MM.1S (cell line): Measurements from ENCODE around the gene KRTAP5-6.

ENCODE experiments used
- DNase-seq: peaks from one replicate; pipeline ENCODE4 v3.0.0-alpha.2; 2015
- H2AFZ ChIP-seq: fragments of 300-600 bp; sonication (generic); 2 replicates; pipeline ENCODE4 v1.6.0; 2016; ENCODE audit warnings: antibody characterized with exemption, low read length
- H3F3A ChIP-seq: fragments of 300-600 bp; sonication (generic); 2 replicates; pipeline ENCODE4 v1.6.1; 2016; ENCODE audit warnings: mild to moderate bottlenecking, antibody characterized with exemption, low read length, moderate library complexity, mixed read lengths; ENCODE audit not compliant: insufficient read depth
- H3K27ac ChIP-seq: fragments of 300-600 bp; sonication (generic); 2 replicates; pipeline ENCODE4 v1.5.1; 2016; ENCODE audit warnings: mild to moderate bottlenecking, low read length
- H3K27me3 ChIP-seq: fragments of 300-600 bp; sonication (generic); replicated peaks from 2 replicates; pipeline ENCODE4 v1.6.0; 2016; ENCODE audit warnings: low read length; ENCODE audit not compliant: insufficient read depth
- H3K36me3 ChIP-seq: fragments of 300-600 bp; sonication (generic); replicated peaks from 2 replicates; pipeline ENCODE4 v1.6.1; 2016; ENCODE audit warnings: mild to moderate bottlenecking, low read length, mixed read lengths; ENCODE audit not compliant: insufficient read depth
- H3K4me1 ChIP-seq: fragments of 300-600 bp; sonication (generic); 2 replicates; pipeline ENCODE4 v1.6.1; 2016; ENCODE audit warnings: low read length, mixed read lengths
- H3K4me2 ChIP-seq: fragments of 300-600 bp; sonication (generic); 2 replicates; pipeline ENCODE4 v1.6.0; 2016; ENCODE audit warnings: low read depth, low read length
- H3K4me3 ChIP-seq: fragments of 300-600 bp; sonication (generic); 2 replicates; pipeline ENCODE4 v1.5.1; 2016; ENCODE audit warnings: low read length, mixed read lengths
- H3K79me2 ChIP-seq: fragments of 300-600 bp; sonication (generic); 2 replicates; pipeline ENCODE4 v1.6.1; 2016; ENCODE audit warnings: mixed run types, low read length, mixed read lengths
- H3K9ac ChIP-seq: fragments of 300-600 bp; sonication (generic); 2 replicates; pipeline ENCODE4 v1.6.1; 2016; ENCODE audit warnings: low read length, mixed read lengths
- H3K9me2 ChIP-seq: fragments of 300-600 bp; sonication (generic); replicated peaks from 2 replicates; pipeline ENCODE4 v1.6.1; 2016; ENCODE audit warnings: mild to moderate bottlenecking, low read length, mixed read lengths; ENCODE audit not compliant: insufficient read depth
- H3K9me3 ChIP-seq: fragments of 300-600 bp; sonication (generic); replicated peaks from 2 replicates; pipeline ENCODE4 v1.6.1; 2016; ENCODE audit warnings: mild to moderate bottlenecking, low read length, mixed read lengths; ENCODE audit not compliant: insufficient read depth
- H4K20me1 ChIP-seq: fragments of 300-600 bp; sonication (generic); 2 replicates; pipeline ENCODE4 v1.6.1; 2016; ENCODE audit warnings: mild to moderate bottlenecking, low read length, moderate library complexity, mixed read lengths; ENCODE audit not compliant: insufficient read depth
- EZH2 ChIP-seq: fragments of 300-600 bp; sonication (generic); optimal IDR thresholded peaks from 2 replicates; pipeline ENCODE3; 2017; ENCODE audit warnings: low read depth, mild to moderate bottlenecking, antibody characterized with exemption, low read length, mixed read lengths
- EZH2phosphoT487 ChIP-seq: fragments of 300-600 bp; sonication (generic); IDR thresholded peaks from 2 replicates; pipeline ENCODE4 v1.6.1; 2018; ENCODE audit warnings: antibody characterized with exemption, low read length
- TF ChIP-seq, protein P1 (sequence below): fragments of 300-600 bp; sonication (generic); IDR thresholded peaks from 2 replicates; pipeline ENCODE4 v1.5.1; 2016; ENCODE audit warnings: antibody characterized with exemption, low read length, mixed read lengths

The KRTAP5-6 gene

DNA sequence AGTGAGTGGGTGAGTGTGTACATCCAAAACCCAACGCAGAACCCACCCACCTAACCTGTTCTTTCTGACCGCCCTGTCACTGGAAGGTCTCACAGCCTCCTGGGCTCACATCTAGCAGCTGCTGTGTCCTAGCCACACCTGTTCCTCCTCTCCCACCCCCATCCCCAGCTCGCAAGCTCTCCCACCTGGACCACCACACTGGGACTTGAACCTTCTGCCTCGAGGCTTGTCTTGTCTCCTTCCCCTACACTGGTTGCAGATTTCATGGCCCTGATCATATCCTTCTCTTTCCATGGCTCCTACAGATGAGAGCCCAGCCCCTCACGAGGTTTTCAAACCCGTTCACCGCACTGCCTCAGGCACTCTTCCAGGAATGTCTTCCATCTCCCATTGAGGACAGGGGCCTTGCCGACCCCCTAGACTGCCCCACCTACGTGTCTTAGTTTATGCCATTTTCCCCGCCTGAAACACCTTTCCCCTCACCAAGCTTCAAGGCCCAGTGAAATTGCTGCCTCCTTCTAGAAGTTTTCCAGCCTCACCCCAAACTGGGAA lies 46.7 kb downstream of the KRTAP5-6 start:
- Histone ChIP-seq H3K27me3 (peaks cover 64% of the 10 kb centered on the region), H3K9ac (no peak overlapping the region), H3K4me3 (no peak overlapping the region), H3K36me3 (no peaks in the 10 kb centered on the region), H3K4me1 (no peaks in the 10 kb centered on the region), H3K9me3 (no peaks in the 10 kb centered on the region), H3K27ac (no peak overlapping the region), H2AFZ (no peak overlapping the region), H3K9me2 (no peaks in the 10 kb centered on the region), H3K4me2 (no peak overlapping the region), H3K79me2 (no peaks in the 10 kb centered on the region), H4K20me1 (no peaks in the 10 kb centered on the region), H3F3A (no peaks in the 10 kb centered on the region)
- TF ChIP-seq EZH2 (no peak), EZH2phosphoT487 (no peak)
- TF ChIP-seq, protein P1, sequence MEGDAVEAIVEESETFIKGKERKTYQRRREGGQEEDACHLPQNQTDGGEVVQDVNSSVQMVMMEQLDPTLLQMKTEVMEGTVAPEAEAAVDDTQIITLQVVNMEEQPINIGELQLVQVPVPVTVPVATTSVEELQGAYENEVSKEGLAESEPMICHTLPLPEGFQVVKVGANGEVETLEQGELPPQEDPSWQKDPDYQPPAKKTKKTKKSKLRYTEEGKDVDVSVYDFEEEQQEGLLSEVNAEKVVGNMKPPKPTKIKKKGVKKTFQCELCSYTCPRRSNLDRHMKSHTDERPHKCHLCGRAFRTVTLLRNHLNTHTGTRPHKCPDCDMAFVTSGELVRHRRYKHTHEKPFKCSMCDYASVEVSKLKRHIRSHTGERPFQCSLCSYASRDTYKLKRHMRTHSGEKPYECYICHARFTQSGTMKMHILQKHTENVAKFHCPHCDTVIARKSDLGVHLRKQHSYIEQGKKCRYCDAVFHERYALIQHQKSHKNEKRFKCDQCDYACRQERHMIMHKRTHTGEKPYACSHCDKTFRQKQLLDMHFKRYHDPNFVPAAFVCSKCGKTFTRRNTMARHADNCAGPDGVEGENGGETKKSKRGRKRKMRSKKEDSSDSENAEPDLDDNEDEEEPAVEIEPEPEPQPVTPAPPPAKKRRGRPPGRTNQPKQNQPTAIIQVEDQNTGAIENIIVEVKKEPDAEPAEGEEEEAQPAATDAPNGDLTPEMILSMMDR: no peak
- no peak for DNase-seq

DNA sequence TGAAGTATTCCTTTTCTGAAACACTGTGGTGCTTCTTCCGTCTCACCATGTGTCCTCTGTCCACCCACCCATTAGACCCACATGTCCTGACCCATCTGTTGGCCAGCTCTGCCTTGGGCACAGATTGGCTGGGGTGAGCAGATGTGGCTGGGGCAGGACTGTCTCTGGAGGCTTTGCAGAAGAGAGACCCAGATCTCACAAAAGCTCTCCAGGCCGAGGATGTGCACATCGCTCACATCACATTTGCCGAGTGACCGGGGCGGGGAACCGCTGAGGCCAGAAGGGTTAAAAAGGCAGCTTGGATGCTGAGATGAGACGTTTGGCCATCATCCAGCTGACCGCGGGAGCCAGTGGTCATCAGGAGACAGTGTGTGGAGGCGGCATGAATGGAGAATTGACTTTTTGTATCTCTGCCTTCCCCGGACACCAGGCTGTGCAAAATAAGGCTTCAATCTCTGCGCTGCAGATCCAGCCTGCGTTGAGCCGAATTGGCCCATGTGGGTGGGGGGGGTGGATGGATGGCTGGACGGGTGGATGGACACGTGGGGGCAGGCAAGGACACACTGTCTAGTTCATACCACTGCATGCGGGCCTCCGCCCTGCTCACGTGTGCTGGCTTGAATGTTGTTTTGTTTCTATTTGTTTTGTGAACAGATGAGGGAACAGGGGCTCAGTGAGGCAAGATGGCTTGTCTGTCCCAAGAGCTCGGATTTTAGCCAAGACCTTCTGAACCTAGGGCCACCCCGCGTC lies 47.3 kb downstream of the KRTAP5-6 start:
- H3K27ac ChIP-seq: no peak overlapping the region
- peaks cover 59% of the 10 kb centered on the region for H3K27me3 ChIP-seq
- TF ChIP-seq, protein P1: no peak
- H3F3A ChIP-seq: no peaks in the 10 kb centered on the region
- no peaks in the 10 kb centered on the region for H3K9me3 ChIP-seq
- no peak overlapping the region for H3K4me2 ChIP-seq
- H3K4me3 ChIP-seq: no peak overlapping the region
- H3K9ac ChIP-seq: no peak overlapping the region
- DNase-seq: no peak
- no peaks in the 10 kb centered on the region for H4K20me1 ChIP-seq
- no peaks in the 10 kb centered on the region for H3K4me1 ChIP-seq
- no peak overlapping the region for H2AFZ ChIP-seq
- no peaks in the 10 kb centered on the region for H3K79me2 ChIP-seq
- no peaks in the 10 kb centered on the region for H3K36me3 ChIP-seq
- H3K9me2 ChIP-seq: no peaks in the 10 kb centered on the region

DNA sequence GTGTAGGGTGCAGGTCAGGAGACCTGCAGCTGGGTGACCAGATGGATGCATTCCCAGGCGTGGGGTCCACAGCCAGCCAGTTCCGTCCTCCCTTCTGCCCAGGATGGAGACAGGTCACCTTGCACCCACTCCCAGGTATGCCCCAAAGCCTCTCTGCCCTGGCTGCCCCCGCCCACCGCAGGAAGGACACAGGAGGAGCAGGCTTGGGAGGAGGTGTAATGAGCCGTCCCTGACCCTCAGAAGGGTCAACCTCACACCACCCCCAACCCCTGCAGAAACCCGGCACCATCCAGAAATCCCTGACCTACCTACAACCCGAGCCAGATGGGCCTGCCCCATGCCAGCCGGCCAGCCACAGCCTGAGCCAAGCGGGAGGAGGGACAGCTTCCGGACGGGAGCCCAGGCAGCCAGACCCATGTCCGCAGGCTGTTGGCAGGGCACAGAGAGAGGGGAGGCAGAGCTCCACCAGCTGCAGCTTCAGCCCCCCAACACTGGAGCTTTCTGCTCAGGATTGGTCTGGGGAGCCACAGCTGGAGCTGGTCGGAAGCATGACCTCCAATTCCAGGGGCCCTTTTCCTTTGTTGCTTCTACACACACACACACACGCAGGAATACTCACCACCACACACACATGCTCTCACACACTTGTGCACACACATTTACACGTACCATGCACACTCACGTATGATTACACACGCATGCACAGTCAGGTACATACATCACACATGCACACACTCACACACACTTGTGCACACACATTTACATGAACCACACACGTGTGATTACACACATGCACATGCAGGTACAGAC lies 48.1 kb downstream of the KRTAP5-6 start:
- no peak for TF ChIP-seq EZH2
- TF ChIP-seq, protein P1: no peak
- TF ChIP-seq EZH2phosphoT487: no peak
- Histone ChIP-seq H3K36me3 (no peaks in the 10 kb centered on the region), H2AFZ (no peak overlapping the region), H3F3A (no peaks in the 10 kb centered on the region), H3K27me3 (peaks cover 53% of the 10 kb centered on the region), H3K27ac (no peak overlapping the region), H4K20me1 (no peaks in the 10 kb centered on the region), H3K4me1 (no peaks in the 10 kb centered on the region), H3K4me3 (no peak overlapping the region), H3K79me2 (no peaks in the 10 kb centered on the region), H3K4me2 (no peak overlapping the region), H3K9ac (no peak overlapping the region), H3K9me2 (no peaks in the 10 kb centered on the region), H3K9me3 (no peaks in the 10 kb centered on the region)
- no peak for DNase-seq
